Loucy (cell line): Measurements from ENCODE around the gene ARID1B.

Experiments used
- H2AFZ ChIP-seq: fragments of 200-600 bp; sonication (generic); 2 replicates; pipeline ENCODE4 v1.6.0; 2016; ENCODE audit warnings: antibody characterized with exemption, mild to moderate bottlenecking, low read length, moderate library complexity
- H3F3A ChIP-seq: fragments of 200-600 bp; 2 replicates; pipeline ENCODE4 v1.6.0; 2016; ENCODE audit warnings: antibody characterized with exemption, low read depth, mild to moderate bottlenecking
- H3K27me3 ChIP-seq: fragments of 200-600 bp; sonication (generic); 2 replicates; pipeline ENCODE4 v1.6.1; 2014; ENCODE audit warnings: low read length, mild to moderate bottlenecking; ENCODE audit not compliant: insufficient read depth, poor library complexity, severe bottlenecking
- H3K36me3 ChIP-seq: fragments of 200-600 bp; sonication (generic); 2 replicates; pipeline ENCODE4 v1.6.1; 2016; ENCODE audit warnings: low read length; ENCODE audit not compliant: insufficient read depth
- H3K4me1 ChIP-seq: fragments of 200-600 bp; sonication (generic); 2 replicates; pipeline ENCODE4 v1.5.1; 2014; ENCODE audit warnings: low read length, mild to moderate bottlenecking; ENCODE audit not compliant: insufficient read depth, poor library complexity, severe bottlenecking
- H3K4me2 ChIP-seq: fragments of 200-600 bp; sonication (generic); 2 replicates; pipeline ENCODE4 v1.6.0; 2014; ENCODE audit warnings: antibody characterized with exemption, low read length, low read depth, mild to moderate bottlenecking; ENCODE audit not compliant: poor library complexity, severe bottlenecking
- H3K4me3 ChIP-seq: fragments of 200-600 bp; sonication (generic); 2 replicates; pipeline ENCODE4 v1.5.1; 2014; ENCODE audit warnings: low read length, mild to moderate bottlenecking, mixed read lengths; ENCODE audit not compliant: poor library complexity, severe bottlenecking
- H3K79me2 ChIP-seq: fragments of 200-600 bp; sonication (generic); 2 replicates; pipeline ENCODE4 v1.6.1; 2014; ENCODE audit warnings: low read length; ENCODE audit not compliant: insufficient read depth
- H3K9ac ChIP-seq: fragments of 200-600 bp; sonication (generic); 2 replicates; pipeline ENCODE4 v1.6.0; 2014; ENCODE audit warnings: mild to moderate bottlenecking, low read depth, low read length, moderate library complexity; ENCODE audit not compliant: poor library complexity, severe bottlenecking
- H3K9me2 ChIP-seq: fragments of 200-600 bp; sonication (generic); replicated peaks from 2 replicates; pipeline ENCODE4 v1.6.1; 2016; ENCODE audit warnings: low read depth, low read length, mixed read lengths
- H3K9me3 ChIP-seq: fragments of 200-600 bp; sonication (generic); 2 replicates; pipeline ENCODE4 v1.6.1; 2014; ENCODE audit warnings: mild to moderate bottlenecking, antibody characterized with exemption, low read length, low read depth; ENCODE audit not compliant: insufficient read depth
- H4K20me1 ChIP-seq: fragments of 200-600 bp; sonication (generic); 2 replicates; pipeline ENCODE4 v1.6.0; 2014; ENCODE audit warnings: antibody characterized with exemption, low read length, mild to moderate bottlenecking; ENCODE audit not compliant: insufficient read depth, poor library complexity, severe bottlenecking
- CTCF ChIP-seq: fragments of 200-600 bp; sonication (generic); conservative IDR thresholded peaks from 2 replicates; pipeline ENCODE4 v1.5.1; 2014; ENCODE audit warnings: mild to moderate bottlenecking, antibody characterized with exemption, low read length
- EZH2phosphoT487 ChIP-seq: fragments of 200-600 bp; IDR thresholded peaks from 2 replicates; pipeline ENCODE4 v1.6.1; 2018; ENCODE audit warnings: antibody characterized with exemption, mild to moderate bottlenecking, moderate library complexity, borderline replicate concordance

ARID1B gene

GRCh38 chr6:157205473-157206358 is 428.5 kb downstream of the ARID1B start:
- Histone ChIP-seq H3K9ac (no peak overlapping the region), H3K4me2 (no peak overlapping the region), H3K4me3 (no peak overlapping the region), H4K20me1 (no peaks in the 10 kb centered on the region), H3K79me2 (no peaks in the 10 kb centered on the region), H3K9me2 (no peaks in the 10 kb centered on the region), H3F3A (no peaks in the 10 kb centered on the region), H3K4me1 (no peaks in the 10 kb centered on the region), H3K9me3 (no peaks in the 10 kb centered on the region), H3K36me3 (peaks cover 68% of the 10 kb centered on the region), H2AFZ (no peak overlapping the region), H3K27me3 (no peaks in the 10 kb centered on the region)
- no peak for TF ChIP-seq CTCF

- Histone ChIP-seq H3K9ac (no peak overlapping the region), H3K79me2 (no peaks in the 10 kb centered on the region), H2AFZ (no peak overlapping the region), H3F3A (no peaks in the 10 kb centered on the region), H3K4me1 (no peaks in the 10 kb centered on the region), H3K9me2 (no peaks in the 10 kb centered on the region), H3K27me3 (no peaks in the 10 kb centered on the region), H3K9me3 (no peaks in the 10 kb centered on the region), H3K4me3 (no peak overlapping the region), H3K4me2 (no peak overlapping the region), H3K36me3 (peaks cover 61% of the 10 kb centered on the region), H4K20me1 (no peaks in the 10 kb centered on the region)
- TF ChIP-seq EZH2phosphoT487 (no peak), CTCF (no peak)
Measured at GRCh38 chr6:157206359-157206815, 429.2 kb downstream of the ARID1B start.

GRCh38 chr6:157207521-157208076 is 430.4 kb downstream of the ARID1B start:
- Histone ChIP-seq H2AFZ (no peak overlapping the region), H3K27me3 (no peaks in the 10 kb centered on the region), H3K4me3 (no peak overlapping the region), H3K36me3 (peaks cover 54% of the 10 kb centered on the region), H3K79me2 (no peaks in the 10 kb centered on the region), H3K4me2 (no peak overlapping the region), H3K9ac (no peak overlapping the region), H3K9me3 (no peaks in the 10 kb centered on the region), H3K4me1 (no peaks in the 10 kb centered on the region), H4K20me1 (no peaks in the 10 kb centered on the region), H3K9me2 (no peaks in the 10 kb centered on the region), H3F3A (no peaks in the 10 kb centered on the region)
- TF ChIP-seq EZH2phosphoT487 (no peak), CTCF (no peak)
